ENCODE results near the gene XRN2.
A peak's percentile ranks its signal among the peaks of the same experiment; 100 is the strongest.

Gene XRN2

GRCh38 chr20:21322921-21323331 is 19.8 kb downstream of the XRN2 start:
- no peak overlapping the region for H3K27ac ChIP-seq (ENCODE audit: low read length)
- peaks cover 12% of the 10 kb centered on the region for H3K4me1 ChIP-seq (ENCODE audit: low read length)
- peaks cover 16% of the 10 kb centered on the region for H3K36me3 ChIP-seq (replicated peaks; ENCODE audit: low read depth, low read length)
- H3K9me3 ChIP-seq (ENCODE audit: insufficient read depth, low read length) = no peaks in the 10 kb centered on the region
- peaks cover 88% of the 10 kb centered on the region for H4K20me1 ChIP-seq (ENCODE audit: insufficient read depth, low read length)
- no peak overlapping the region for H3K4me3 ChIP-seq (ENCODE audit: low read length)
- peaks cover 100% of the 10 kb centered on the region for H3K79me2 ChIP-seq (ENCODE audit: low read length)
- no peak for TF ChIP-seq EZH2phosphoT487 (IDR thresholded peaks at IDR 0.05; ENCODE audit: low read depth)
- TF ChIP-seq CTCF (IDR thresholded peaks at IDR 0.05; ENCODE audit: low read depth, low read length) = no peak
- H3K27me3 ChIP-seq (ENCODE audit: low read depth, low read length) = no peaks in the 10 kb centered on the region
- no peak overlapping the region for H2AFZ ChIP-seq (ENCODE audit: low read depth, low read length)
- no peak overlapping the region for H3K9ac ChIP-seq (ENCODE audit: low read length)
- H3K4me2 ChIP-seq (ENCODE audit: low read length) = no peak overlapping the region

- Histone ChIP-seq H4K20me1 (ENCODE audit: insufficient read depth, low read length) (peaks cover 88% of the 10 kb centered on the region), H3K4me1 (ENCODE audit: low read length) (peaks cover 12% of the 10 kb centered on the region), H3K36me3 (replicated peaks; ENCODE audit: low read depth, low read length) (peaks cover 18% of the 10 kb centered on the region), H3K27ac (ENCODE audit: low read length) (no peak overlapping the region), H3K9me3 (ENCODE audit: insufficient read depth, low read length) (no peaks in the 10 kb centered on the region), H3K4me2 (ENCODE audit: low read length) (no peak overlapping the region), H3K79me2 (ENCODE audit: low read length) (peaks cover 100% of the 10 kb centered on the region), H3K27me3 (ENCODE audit: low read depth, low read length) (no peaks in the 10 kb centered on the region), H3K9ac (ENCODE audit: low read length) (no peak overlapping the region), H3K4me3 (ENCODE audit: low read length) (no peak overlapping the region), H2AFZ (ENCODE audit: low read depth, low read length) (no peak overlapping the region)
- TF ChIP-seq EZH2phosphoT487 (IDR thresholded peaks at IDR 0.05; ENCODE audit: low read depth) (no peak), CTCF (IDR thresholded peaks at IDR 0.05; ENCODE audit: low read depth, low read length) (no peak)
These were observed 20.5 kb downstream of the XRN2 start for GRCh38 chr20:21323640-21324039.

- H3K9me3 ChIP-seq (ENCODE audit: insufficient read depth, low read length) = no peaks in the 10 kb centered on the region
- no peak overlapping the region for H3K4me3 ChIP-seq (ENCODE audit: low read length)
- H3K27ac ChIP-seq (ENCODE audit: low read length) = no peak overlapping the region
- H3K27me3 ChIP-seq (ENCODE audit: low read depth, low read length) = no peaks in the 10 kb centered on the region
- H3K4me2 ChIP-seq (ENCODE audit: low read length) = no peak overlapping the region
- H3K9ac ChIP-seq (ENCODE audit: low read length) = no peak overlapping the region
- TF ChIP-seq EZH2phosphoT487 (IDR thresholded peaks at IDR 0.05; ENCODE audit: low read depth) (no peak), CTCF (IDR thresholded peaks at IDR 0.05; ENCODE audit: low read depth, low read length) (no peak)
- peaks cover 21% of the 10 kb centered on the region for H3K36me3 ChIP-seq (replicated peaks; ENCODE audit: low read depth, low read length)
- no peak overlapping the region for H2AFZ ChIP-seq (ENCODE audit: low read depth, low read length)
- H4K20me1 ChIP-seq (ENCODE audit: insufficient read depth, low read length) = peaks cover 90% of the 10 kb centered on the region
- peaks cover 12% of the 10 kb centered on the region for H3K4me1 ChIP-seq (ENCODE audit: low read length)
- peaks cover 100% of the 10 kb centered on the region for H3K79me2 ChIP-seq (ENCODE audit: low read length)
These were observed 21.0 kb downstream of the XRN2 start for GRCh38 chr20:21324126-21324525.

GRCh38 chr20:21325296-21325695 is 22.2 kb downstream of the XRN2 start:
- no peaks in the 10 kb centered on the region for H3K27me3 ChIP-seq (ENCODE audit: low read depth, low read length)
- H3K4me1 ChIP-seq (ENCODE audit: low read length) = peaks cover 12% of the 10 kb centered on the region
- no peaks in the 10 kb centered on the region for H3K9me3 ChIP-seq (ENCODE audit: insufficient read depth, low read length)
- H3K27ac ChIP-seq (ENCODE audit: low read length) = no peak overlapping the region
- peaks cover 22% of the 10 kb centered on the region for H3K36me3 ChIP-seq (replicated peaks; ENCODE audit: low read depth, low read length)
- peaks cover 95% of the 10 kb centered on the region for H3K79me2 ChIP-seq (ENCODE audit: low read length)
- peaks cover 85% of the 10 kb centered on the region for H4K20me1 ChIP-seq (ENCODE audit: insufficient read depth, low read length)
- no peak overlapping the region for H3K9ac ChIP-seq (ENCODE audit: low read length)
- TF ChIP-seq CTCF (IDR thresholded peaks at IDR 0.05; ENCODE audit: low read depth, low read length) = no peak
- TF ChIP-seq EZH2phosphoT487 (IDR thresholded peaks at IDR 0.05; ENCODE audit: low read depth) = no peak
- H2AFZ ChIP-seq (ENCODE audit: low read depth, low read length) = no peak overlapping the region
- 0 out of 2 replicates have a peak overlapping the region, but pooled peaks have one; percentile 0 for H3K4me2 ChIP-seq (ENCODE audit: low read length)
- H3K4me3 ChIP-seq (ENCODE audit: low read length) = no peak overlapping the region

Data from OCI-LY3 (cell line).